ENCODE measurements around the gene PRODH.
"Not testable (repeated sequence)": the region's sequence is repeated elsewhere in the genome, so short reads cannot be mapped to it uniquely, and the experiment has no call there.

Gene PRODH

DNA sequence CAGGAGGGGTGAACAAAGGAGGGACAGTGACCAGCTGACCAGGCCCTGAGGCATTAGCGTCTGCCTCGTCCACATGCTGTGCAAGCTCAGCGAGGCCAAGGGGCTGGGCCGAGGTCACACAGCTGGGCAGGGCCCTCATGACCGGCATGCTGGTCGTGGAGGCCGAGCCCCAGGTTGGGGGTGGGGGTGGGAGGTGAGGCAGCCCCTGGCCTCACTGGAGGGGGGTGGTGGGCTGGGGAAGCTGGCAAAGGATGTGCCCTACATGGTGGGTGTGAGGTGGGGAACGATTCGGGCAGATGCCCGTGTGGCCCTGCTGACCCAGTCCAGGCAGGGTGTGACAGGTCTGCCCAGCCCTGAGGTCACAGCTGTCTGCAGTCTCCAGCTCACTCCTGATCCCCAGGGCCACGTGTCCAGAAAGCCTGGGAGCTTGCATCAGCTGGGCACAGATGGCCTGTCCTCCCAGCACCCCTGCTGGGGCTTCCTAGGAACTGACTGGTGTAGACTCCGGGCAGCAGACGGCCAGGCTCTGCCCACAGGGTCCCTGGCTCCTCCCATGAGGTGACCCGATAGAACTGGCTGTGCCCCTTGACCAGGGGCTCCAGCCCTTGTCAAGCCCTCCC lies 31.4 kb upstream of the PRODH start:
- not testable (repeated sequence) for FAIRE-seq

DNA sequence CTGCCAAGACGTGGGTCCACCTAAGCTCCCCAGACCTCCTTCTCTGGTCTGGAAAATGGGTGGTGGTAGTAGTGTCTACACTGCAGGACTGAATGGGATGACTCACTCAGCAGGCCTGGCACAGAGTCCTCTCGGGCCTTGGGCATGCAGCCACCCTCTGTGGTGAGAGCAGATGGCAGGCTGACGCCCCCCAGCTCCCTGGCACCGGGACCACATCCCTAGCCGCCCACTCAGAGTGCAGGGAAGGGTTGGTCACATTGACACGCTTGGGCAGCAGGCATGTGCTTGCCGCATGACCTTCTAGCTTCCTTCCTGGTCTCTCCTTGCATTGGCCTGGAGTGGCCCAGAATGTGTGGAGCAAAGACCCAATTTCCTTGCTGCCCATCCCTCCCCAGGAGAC lies 30.7 kb upstream of the PRODH start:
- no peak for FAIRE-seq

DNA sequence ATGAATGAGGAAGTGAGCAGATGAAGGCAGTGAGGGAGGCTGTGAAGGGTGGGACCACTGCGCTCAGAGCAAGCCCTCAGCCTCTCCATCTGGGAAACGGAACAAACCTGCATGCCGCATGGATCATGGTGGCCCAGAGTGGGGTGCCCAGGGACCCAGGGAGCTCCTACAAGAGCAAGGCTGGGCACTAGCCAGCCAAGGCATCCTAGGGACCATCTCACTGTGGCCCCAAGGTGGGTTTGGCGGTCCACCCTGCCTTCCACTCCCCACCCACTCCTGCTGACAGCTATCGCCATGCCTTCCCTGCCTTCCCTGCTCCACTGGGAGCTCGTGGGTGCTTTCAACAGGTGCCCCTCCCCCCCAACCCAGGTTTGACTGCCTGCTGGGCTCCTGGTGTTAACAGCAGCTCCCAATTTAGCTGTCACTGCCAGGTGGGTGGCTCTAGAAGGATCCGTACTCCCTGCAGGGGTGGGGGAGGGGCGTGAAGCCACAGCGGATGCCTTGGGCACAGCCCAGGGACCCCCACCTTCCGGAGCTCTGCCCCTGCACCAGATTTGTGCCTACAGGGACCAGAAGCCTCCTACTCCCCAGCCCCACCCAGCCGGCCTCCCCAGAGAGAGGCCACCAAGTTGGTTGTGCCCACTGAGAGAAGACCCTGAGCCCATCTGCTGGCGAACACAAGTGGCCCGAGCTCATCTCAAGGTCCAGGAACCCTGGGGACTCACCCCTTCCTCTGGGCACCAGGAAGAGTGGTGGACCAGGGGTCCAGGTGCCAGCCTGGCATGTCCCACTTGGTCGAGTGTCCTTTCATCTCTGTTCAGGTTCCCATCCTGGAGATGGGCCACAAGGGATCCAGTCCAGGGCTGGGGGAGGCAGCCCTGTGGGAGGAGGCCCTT lies 29.7 kb upstream of the PRODH start:
- no peak for FAIRE-seq

DNA sequence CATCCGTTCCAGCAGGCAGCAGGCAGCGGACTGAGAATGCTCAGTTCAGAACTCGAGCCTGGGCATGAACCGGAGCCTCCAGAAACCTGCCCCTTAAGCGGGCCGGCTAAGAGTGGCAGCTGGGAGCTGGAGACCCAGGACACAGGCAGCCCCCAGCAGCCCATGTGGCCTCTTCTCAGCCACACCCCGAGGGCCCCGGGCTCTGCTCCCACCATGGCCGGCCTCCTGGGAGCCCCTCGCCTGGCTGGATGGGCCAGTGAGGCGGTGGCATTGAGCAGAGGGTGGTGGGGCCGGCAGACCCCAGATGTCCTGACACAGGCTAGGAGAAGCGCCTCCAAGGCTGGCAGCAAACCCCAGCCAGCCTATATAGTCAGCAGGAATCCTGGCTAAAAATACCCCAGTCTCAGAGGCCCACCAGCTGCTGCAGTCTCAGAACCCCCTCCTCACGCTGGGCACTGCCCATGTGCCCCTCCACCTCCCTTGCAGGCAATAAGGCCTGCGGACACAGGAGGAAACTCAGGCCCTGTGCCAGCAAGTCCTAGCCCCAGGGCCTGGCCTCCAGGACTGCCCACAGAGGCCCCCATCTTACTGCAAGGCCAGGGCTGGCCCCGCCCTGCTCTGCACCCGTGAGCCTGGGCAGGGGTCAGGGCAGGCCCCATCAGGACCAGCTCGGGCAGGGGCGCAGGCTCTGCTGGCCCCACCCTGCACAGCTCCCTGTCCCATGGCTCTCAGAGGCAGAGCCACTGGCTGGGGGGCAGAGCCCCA lies 28.6 kb upstream of the PRODH start:
- FAIRE-seq, result not testable (repeated sequence)

DNA sequence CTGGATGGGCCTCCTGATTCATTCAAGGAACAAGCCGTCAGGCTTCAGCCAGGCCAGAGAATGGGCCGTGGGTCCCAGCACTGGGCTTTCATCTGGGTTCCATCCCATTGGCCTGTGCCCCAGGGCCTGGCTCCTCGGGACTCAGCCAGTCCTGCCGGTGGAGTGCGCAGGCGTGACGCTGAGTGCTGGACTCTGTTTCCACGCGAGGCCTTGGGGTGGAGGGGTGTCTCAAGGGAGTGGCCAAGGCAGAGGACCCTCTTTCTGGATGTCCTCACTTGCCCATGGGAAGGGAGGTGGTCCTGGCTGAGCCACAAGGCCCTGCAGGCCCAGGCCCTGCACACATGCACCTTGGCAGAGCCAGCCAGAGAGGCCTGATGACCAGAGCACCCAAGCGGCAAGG lies 28.0 kb upstream of the PRODH start:
- FAIRE-seq, result not testable (repeated sequence)

DNA sequence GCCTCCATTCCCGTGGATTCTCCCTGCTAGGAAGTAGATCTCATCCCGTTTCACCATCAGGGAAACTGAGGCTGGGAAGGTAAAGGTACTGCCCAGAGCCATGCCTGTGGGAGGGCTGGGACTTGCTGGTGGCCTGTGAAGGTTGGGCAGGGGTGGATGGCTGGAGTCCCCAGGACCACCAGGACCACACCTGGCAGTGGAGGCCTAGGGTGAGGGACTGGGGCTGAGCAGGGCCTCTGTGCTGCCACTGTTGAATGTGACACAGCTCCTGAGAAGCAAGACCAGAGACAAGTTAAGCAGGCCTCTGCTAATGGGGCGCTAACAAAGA lies 26.2 kb upstream of the PRODH start:
- no peak for FAIRE-seq

DNA sequence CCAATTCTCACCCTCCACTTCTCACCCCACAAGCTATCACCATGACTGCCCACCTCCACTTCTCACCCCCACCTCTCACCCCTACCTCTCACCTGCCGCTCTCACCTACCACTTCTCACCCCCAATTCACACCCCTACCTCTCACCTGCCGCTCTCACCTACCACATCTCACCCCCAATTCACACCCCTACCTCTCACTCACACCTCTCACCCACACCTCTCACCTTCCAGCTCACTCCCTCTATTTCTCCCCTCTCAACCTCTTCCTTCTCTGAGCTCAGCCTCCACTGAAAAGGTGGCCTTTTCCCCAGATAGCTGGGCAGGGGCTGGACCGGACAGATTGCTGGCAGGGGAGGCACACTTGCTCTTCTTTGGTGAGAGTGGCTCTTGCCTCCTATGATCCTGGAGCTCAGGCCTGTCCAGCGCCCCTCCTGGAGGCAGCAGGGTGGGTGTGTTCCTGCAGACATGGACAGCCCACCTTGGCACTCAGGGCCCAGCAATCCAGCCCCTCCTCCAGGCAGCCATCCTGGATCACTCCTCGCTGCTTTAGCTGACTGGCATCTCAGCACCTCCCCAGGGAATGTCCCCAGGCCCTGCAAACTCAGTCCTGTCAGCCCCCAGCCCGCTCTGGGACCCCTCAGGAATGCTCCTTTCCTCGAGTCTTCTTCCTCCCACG lies 25.7 kb upstream of the PRODH start:
- FAIRE-seq, result not testable (repeated sequence)

DNA sequence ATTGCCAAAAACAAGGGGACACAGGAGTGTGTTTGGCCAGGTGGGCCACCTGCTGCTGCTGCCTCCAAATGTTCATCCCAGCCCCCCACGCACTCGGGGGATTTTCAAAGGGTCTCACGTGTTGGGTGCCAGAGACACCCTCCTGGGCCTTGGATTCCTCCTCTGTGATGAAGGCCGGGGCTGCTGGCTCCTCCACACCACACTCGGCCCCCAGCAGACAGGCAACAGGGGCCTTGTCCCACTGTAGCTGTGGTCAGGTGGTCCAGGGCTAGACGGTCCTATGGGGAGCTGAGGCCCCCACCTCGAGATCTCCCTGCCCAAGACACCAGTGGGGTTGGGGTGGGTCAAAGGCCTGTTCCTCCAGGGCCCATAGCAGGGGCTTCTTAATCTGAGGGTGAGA lies 25.1 kb upstream of the PRODH start:
- not testable (repeated sequence) for FAIRE-seq

DNA sequence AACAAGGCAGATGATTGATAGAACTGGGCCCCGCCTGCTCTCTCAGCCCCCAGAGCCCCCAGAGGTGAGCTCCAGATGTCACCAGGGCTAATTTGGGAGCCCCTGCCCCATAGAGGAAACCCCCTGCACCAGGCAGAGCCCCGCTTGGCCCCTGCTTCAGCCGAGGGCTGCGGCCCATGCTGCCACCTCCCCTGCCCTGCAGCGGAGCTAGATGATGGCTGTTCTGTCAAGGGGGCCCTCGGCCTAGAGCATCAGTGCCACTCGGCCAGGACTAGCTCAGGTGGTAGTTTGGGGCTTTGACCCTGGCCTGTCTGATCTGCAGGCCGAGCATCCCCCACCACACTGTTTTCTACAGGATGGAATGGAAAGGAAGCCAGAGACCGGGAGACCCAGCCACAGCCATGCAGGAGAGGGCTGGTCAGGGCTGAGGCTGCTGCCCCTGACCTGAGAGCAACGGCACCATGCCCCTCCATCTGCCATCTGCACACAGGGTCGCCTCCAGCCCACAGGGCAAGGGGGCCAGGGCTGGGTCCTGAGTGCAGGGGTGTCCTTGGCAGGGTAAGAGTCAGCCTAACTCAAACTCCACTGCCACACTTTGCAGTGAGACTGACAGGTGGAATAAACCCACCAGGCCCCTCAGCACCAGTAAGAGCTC lies 24.2 kb upstream of the PRODH start:
- not testable (repeated sequence) for FAIRE-seq

DNA sequence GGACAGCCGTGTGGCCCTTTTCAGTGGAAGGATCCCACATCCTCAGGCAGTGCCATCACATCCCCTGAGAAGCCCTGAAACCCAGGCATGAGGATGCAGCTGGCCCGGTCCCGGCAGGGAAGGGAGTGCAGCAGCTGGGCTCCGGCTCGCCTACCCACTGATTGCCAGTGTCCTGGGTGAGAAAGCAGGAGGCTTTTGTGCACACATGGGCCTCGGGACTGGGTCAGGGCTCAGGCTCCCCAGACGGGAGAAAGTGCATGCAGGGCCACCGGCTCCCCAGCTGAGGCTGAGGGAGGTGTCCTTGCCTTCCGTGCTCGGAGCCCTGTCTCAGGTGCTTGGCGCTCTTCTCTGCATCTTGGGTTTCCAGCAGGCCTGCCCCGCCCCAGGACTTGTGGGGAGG lies 23.6 kb upstream of the PRODH start:
- not testable (repeated sequence) for FAIRE-seq

DNA sequence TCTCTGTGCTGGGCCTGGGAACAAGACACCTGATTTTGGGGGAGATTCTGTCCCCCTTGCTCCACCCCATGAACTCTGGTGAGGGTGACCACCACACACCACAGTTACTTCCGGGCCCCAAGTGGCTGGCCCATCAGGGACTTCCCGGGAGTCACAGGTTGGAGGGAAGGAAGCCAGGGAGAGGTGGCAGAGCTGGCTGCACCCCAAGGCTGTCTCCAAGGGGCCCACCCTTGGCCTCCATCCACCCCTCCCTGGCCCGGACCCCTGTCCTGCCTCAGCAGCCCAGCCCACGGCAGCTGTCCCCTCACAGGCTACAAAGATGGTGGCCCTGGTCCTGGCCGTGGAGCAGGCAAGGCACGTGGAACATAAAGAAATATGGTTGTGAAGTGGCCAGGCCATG lies 23.2 kb upstream of the PRODH start:
- not testable (repeated sequence) for FAIRE-seq

DNA sequence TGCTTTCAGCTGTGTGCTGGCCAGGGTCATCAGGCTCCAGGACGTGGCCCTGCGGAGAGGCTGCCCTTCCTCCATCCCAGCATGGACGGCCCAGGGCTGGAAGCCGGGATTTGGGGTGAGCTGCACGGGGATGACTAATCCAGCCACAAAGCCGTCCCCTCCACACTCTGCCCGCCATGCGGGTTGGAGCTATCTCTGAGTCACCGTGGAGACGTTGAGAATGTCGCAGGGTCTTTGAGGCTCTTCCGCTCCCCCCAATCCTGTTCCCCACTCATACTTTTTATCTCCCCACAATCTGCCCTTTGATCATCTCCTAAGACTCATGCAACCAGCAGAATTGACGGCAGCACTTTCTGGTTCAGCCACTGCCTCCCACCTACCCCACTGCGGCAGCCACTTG lies 22.6 kb upstream of the PRODH start:
- FAIRE-seq, result not testable (repeated sequence)

DNA sequence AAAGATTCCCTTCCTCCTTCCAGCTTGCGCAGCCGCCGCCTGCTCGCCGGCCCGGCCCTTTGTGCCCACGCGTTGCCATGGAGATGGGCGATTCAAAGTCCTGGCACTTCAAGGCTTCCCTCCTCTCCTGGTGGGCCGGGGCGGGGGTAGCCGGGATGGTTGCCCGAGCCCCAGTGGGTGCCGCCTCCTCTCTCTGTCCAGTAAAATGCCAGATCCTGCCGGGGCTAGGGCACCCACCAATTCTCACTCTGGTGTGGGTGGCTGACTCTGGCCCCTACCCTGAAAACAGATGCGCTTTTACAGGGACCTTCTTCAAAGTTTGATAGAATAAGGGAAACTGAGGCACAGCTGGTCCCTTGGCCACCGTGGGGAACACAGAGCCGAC lies 22.2 kb upstream of the PRODH start:
- not testable (repeated sequence) for FAIRE-seq

DNA sequence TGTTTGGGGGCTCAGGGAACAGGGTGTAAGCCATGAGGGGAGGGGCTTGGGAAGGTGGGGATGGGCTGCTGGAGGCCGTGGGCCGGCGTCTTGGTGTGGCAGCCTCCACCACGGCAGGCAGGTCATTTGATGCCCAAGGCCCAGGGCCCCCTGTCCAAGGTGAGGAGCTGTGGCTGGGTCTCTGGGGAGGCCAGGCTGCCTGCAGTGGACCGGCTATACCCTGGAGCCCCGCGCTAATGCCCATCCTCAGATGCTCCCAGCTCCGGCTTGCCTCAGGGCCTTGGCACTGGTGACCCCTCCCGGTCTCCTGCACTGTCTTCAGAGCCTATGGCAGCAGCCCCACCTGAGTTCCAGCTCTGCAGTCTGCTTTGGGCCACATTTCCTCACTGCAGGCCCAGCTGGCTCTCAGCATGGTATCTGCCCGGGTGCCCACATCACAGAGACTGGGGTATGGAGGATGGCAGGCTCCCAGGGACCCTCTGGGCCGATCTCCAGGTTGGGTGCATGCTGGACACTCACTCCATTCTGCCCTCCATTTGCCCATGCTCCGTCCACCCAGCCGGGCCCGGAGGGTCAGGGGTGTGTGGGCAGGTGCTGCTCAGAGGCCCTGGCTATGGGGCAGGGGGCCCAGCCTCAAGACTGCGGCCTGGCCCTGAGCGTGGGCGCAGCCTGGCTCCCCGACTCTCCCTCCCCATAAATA lies 21.7 kb upstream of the PRODH start:
- not testable (repeated sequence) for FAIRE-seq

DNA sequence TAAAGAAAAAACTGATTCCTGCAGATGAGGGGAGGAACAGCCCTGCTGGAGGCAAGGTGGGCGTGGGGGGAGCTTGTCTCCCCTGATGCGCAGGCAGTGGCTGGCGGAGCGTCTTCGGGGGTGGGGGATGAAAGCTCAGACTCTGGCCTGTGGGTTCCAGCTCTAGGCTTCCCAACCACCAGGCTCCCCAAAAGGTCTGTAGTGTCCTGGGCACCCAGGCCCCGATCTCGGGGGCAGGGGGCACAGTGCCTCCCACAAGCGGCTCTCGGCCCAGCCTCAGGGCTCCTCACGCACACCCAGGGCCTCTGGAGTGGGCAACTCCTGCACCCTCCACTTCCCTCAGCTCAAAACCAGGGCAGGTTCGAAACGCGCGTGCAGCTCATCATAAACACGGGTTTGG lies 20.9 kb upstream of the PRODH start:
- not testable (repeated sequence) for FAIRE-seq

DNA sequence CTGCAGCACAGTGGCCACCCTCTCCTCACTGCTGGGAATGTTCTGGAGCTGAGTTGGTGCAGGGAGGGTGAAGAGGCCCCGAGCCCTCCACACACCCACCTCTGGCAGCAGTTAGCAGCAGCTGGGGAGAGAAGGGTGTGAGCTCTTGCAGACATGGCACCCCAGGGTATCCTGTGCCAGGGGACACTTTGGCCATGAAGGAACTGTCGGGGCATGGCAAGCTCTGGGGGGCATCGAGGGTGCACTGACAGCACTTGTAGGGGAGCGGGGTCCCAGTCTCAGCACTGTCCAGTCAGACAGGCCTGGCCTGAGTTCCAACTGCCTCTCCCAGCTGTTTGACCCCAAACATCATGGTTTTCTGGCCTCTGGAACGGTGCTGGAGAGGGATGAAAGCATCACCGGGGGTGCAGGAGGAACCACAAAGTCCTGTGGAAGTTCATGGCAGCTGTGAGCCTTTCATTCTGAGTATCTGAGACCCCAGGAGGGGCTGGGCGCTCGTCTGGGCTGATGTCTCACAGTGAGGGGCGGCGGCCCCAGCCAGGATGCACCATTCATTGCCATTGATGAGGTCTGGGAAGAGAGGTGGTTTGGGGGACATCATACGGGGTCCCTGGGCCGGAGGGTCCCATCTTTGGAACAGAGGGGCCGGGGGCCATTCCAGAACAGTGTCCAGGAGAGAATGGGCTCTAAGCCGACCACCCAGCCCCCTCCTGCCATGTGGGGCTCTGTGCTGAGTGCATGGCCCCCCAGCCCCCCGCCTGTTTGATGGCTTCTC lies 20.2 kb upstream of the PRODH start:
- not testable (repeated sequence) for FAIRE-seq

DNA sequence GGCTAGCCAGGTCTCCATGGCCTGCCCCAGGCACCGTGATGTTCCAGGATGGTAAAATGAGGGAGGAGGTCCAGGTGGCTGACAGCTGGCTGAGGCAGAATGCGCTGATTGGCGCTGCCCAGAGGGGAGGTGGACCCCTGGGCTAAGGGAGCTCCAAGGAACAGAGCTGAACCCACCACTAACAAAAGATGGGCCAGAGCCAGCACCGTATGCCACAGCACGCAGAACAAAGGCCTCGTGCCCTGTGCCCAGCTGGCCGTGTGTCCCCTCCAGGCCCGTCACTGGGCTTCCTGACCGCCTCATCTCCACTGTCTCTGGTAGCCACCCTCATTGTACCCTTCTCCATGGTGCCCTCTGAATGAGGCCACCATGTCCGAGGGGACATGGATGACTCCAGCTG lies 19.6 kb upstream of the PRODH start:
- no peak for FAIRE-seq

DNA sequence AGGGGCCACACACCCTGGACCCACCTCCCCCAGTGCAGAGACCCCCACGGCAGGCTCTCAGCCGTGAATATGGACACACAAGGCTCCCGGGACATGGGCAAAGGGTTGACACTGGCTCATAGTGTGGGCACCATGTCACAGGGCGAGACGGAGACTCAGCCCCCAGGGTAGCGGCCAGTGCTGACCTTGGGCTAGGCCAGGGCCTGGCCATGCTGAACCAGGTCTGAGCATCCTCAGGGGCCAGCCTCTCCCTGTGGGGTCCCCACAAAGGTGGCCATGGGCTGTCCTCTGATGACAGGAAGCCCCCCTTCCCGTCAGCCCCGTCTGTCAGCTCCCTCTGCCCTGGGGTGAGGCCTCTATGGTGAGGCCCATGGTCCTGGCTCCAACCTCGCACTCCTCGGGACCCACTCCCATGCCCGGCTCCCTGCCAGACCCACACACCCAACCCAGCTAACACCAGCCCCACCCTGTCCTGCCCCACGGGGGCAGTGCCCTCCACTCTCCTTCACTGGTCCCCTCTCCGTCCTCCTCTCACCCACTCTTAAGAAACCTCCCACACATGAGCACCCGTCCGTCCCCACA lies 19.0 kb upstream of the PRODH start:
- no peak for FAIRE-seq

DNA sequence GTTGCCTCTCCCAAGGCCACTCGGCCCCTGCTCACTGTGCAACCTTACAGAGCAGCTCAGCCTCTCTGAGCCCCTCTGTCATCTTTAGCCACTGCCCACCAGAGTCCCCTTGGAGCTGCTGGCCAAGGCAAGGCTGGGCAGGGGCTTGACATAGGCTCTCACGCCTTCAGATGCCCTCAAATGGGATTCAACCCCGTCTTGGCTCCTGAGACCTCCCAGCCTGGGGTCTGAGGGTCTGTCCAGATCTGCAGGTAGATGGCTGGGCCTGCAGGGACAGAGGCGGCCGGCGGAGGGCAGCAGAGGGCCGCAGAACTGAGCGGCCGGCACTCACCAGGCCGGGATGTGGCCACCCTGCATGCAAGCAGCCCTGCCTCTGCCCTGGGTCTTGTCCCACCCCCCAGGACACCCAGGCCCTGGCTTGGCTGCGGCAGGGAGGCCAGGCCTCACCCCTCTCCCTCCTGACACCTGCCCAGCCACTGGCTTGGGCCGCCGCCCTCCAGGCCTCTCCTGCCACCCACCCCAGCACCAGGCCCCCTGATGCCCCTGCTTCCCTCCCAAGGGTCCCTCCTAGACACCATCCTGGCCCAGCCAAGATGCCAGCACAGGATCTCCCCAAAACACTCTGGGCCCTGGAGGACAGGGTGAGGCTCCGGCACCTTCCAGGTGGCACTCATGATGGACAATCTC lies 18.4 kb upstream of the PRODH start:
- FAIRE-seq, result not testable (repeated sequence)

DNA sequence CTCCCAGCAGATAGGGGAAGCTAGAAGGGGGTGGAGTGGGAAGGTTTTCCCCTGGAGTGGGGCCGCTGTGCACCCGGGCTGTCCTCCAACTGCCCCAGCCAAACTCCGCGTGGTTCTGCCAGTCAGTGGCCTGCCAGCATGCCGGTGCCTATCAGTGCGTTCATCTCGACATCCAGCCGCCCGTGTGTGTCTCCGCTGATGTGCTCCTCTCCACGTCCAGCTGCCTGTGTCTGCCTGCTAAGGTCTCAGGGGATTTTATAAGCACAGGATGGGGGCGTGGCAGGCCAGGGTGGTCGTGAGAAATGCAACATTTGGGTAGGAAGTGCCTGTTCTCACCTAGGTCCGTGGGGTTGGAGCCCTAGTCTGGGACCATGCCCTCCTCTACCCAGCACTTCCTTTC lies 17.0 kb upstream of the PRODH start:
- FAIRE-seq, result not testable (repeated sequence)

Data from A204.1 (cell line).